22Rv1 (cell line): ENCODE measurements around the gene FOXO6.
A peak's percentile ranks its signal among the peaks of the same experiment; 100 is the strongest.

ENCODE experiments used
- H3K27ac ChIP-seq: fragments of 450-650 bp; 2 replicates; pipeline ENCODE4 v1.5.1; 2017
- CTCF ChIP-seq: fragments of 450-650 bp; IDR thresholded peaks from 2 replicates; pipeline ENCODE4 v1.5.1; 2017; ENCODE audit warnings: mild to moderate bottlenecking
- ZFX ChIP-seq: fragments of 450-650 bp; IDR thresholded peaks from 2 replicates; pipeline ENCODE4 v1.6.1; 2017; ENCODE audit warnings: antibody characterized with exemption, borderline replicate concordance

FOXO6 gene

GRCh38 chr1:41360074-41360785 lies 1.0 kb upstream of the FOXO6 start:
- no peak for TF ChIP-seq CTCF
- no peak for TF ChIP-seq ZFX
- H3K27ac ChIP-seq = peak overlapping the region; percentile 79

GRCh38 chr1:41361495-41362356 lies 492 bp downstream of the FOXO6 start:
- TF ChIP-seq ZFX = no peak
- TF ChIP-seq CTCF = no peak
- H3K27ac ChIP-seq = peak overlapping the region; percentile 79

- no peak for TF ChIP-seq ZFX
- TF ChIP-seq CTCF = no peak
- no peak overlapping the region for H3K27ac ChIP-seq
These were observed 1.1 kb downstream of the FOXO6 start for GRCh38 chr1:41362357-41362721.

DNA sequence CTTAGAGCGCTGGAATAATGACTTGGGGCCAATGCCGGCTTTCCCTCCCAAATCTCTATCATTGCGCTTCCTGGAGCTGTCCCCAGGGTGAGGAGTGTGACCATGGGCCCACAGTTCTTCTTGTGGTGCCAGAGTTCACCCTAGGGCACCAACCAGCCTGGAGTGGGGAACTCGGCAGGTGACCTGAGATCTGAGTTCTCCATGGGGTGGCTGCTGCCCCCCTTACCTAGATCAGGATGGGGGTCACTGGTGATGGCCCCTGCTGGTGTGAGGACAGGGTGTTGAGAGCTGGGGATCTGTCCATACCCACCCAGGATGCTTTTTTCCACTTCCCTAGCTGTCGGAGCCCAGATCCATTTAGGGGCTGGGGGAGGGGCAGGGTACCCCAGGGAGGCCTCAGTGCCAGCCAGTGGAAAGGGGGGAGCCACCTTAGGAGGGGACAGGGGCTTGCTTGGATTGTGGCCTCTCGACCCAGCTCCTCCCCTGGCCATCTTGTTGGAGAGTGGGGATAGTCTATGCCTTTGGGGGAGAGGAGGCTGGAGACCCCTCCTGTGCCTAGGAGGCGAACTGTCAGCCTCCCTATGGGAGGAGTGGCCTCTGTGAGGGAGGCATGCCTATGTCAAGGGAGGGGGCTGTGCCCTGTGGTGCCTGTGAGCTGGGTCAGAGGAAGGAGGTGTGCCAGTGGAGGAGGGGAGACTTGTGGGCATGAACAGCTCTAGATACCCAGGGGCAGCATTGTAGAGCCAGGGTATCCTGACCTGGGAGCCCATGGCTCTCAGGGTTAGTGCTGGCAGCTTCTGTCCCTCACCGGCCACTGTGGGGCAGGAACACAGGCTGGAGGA lies 1.7 kb downstream of the FOXO6 start:
- no peak for TF ChIP-seq CTCF
- no peak for TF ChIP-seq ZFX
- no peak overlapping the region for H3K27ac ChIP-seq

- 0 out of 2 replicates have a peak overlapping the region, but pooled peaks have one; percentile 18 for H3K27ac ChIP-seq
- TF ChIP-seq CTCF (no peak), ZFX (no peak)
These were observed 2.5 kb downstream of the FOXO6 start for GRCh38 chr1:41363591-41364320.

DNA sequence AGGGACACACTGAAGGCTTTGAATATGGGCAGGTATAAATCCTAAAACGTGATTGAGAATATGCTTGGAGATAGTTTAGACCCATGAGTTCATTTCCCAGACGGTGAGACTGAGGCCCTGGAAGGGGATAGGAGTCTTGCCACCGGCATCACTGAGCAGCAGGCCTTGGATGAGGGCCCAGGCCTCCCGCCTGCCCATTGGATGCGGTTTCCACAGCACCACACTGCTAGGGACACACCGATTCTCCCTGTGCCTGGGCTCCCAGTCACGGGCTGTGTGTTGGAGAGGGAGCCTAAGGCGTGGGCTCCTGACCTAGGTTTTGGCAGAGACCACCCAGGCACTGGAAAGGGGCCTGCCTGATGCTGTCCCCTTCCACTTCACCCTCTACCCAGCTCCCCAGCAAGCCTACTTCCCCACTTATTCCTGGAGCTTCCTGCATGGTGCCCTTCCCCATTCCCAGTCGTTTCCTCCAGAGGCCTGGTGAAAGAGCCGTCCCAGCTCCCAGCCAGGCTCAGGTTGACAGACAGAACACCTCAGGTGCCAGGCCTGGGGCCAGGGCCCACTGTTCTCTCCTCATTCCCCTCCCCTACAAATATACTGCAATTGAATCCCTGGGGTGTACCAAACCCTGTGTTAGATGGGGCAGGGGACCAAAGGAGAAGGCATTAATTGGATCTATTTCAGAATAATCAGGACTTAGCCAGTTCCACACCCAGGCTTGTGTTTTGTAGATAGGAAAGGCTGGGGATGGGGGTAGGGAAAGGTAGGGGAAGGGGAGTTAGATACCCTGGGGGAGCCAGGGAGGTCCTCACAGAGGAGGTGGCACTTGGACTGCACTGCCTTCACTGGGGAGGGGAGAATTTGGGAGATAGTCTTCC lies 3.4 kb downstream of the FOXO6 start:
- TF ChIP-seq CTCF = no peak
- TF ChIP-seq ZFX = no peak
- H3K27ac ChIP-seq = peak overlapping the region; percentile 30; the same call in 1 of the 2 replicates
